ENCODE data around the gene UNC45B. TPM values are rescaled to one million over a fixed set of nuclear protein-coding genes. Genes with fewer than 3 reads are reported as not detected.
A peak's percentile ranks its signal among the peaks of the same experiment; 100 is the strongest.

UNC45B gene
- total and polyA plus RNA-seq, 2 of the 8 experiments (the other 6 are each of a cell fraction or from before 2014, with no cell fraction given) = 0.06 to 0.15 TPM

- CTCF ChIA-PET (ENCODE audit: partially characterized antibody) = interaction anchor here (0.6 to 1.3 kb wide), 3 partner anchors 34 to 222 kb away, joined by 3 read pairs; no protein-coding TSS in a partner anchor
- no peak overlapping the region for H2AK5ac ChIP-seq (ENCODE audit: low read depth, low read length)
- H2BK15ac ChIP-seq (ENCODE audit: low read length) = no peak overlapping the region
- no peak overlapping the region for H2BK20ac ChIP-seq (ENCODE audit: low read length)
- H2BK120ac ChIP-seq (replicated peaks; ENCODE audit: low read depth, low read length) = no peak overlapping the region
- H2AFZ ChIP-seq (ENCODE audit: low read length) = no peak overlapping the region
- H3K27me3 ChIP-seq (replicated peaks in 1 of 4; ENCODE audit: control insufficient read depth in 3 of 4, extremely low read depth in 1 of 4, insufficient read depth in 3 of 4, low read length in 3 of 4) = no peaks in the 10 kb centered on the region
- H4K20me1 ChIP-seq (replicated peaks in 1 of 2; ENCODE audit: control insufficient read depth in 1 of 2, insufficient read depth in 2 of 2, low read length in 2 of 2) = no peaks in the 10 kb centered on the region
- POLR2A ChIA-PET (ENCODE audit: partially characterized antibody) = no interaction called here
- no peak overlapping the region for H2BK12ac ChIP-seq (ENCODE audit: low read depth, low read length)
- H3K9ac ChIP-seq (replicated peaks in 1 of 4; ENCODE audit: extremely low read depth in 1 of 4, low read depth in 3 of 4, low read length in 3 of 4) = no peak overlapping the region
- H3K4me1 ChIP-seq (replicated peaks in 1 of 4; ENCODE audit: control insufficient read depth in 3 of 4, insufficient read depth in 4 of 4, low read length in 3 of 4) = no peaks in the 10 kb centered on the region
- no peak overlapping the region for H3K27ac ChIP-seq (ENCODE audit: low read depth, low read length)
- H3K56ac ChIP-seq (replicated peaks; ENCODE audit: insufficient read length, low read depth, low read length) = no peak overlapping the region
- H4K91ac ChIP-seq (replicated peaks; ENCODE audit: insufficient read length, low read length) = no peak overlapping the region
- H3K9me3 ChIP-seq (ENCODE audit: insufficient read depth in 2 of 2, low read depth in 1 of 2, low read length in 1 of 2) = no peaks in the 10 kb centered on the region
- no peak overlapping the region for H3K4me3 ChIP-seq (ENCODE audit: extremely low read depth in 1 of 4, insufficient read depth in 2 of 4, low read depth in 3 of 4, low read length in 4 of 4)
- no peak overlapping the region for H3K14ac ChIP-seq (ENCODE audit: insufficient read length)
- H3K36me3 ChIP-seq (ENCODE audit: control insufficient read depth in 2 of 4, insufficient read depth in 4 of 4, low read length in 3 of 4) = no peaks in the 10 kb centered on the region
- H3K79me2 ChIP-seq (ENCODE audit: control insufficient read depth in 1 of 2, insufficient read depth in 2 of 2, low read length in 2 of 2) = no peaks in the 10 kb centered on the region
- H3K23ac ChIP-seq (ENCODE audit: insufficient read length) = no peak overlapping the region
- H3K18ac ChIP-seq (ENCODE audit: extremely low read depth, low read length) = no peak overlapping the region
- WGBS, 2 experiments (ENCODE audit: extremely low coverage in 1 of 2, insufficient coverage in 1 of 2, insufficient read length in 1 of 2, insufficient replicate concordance in 2 of 2, low coverage in 1 of 2, low lambda C conversion rate in 2 of 2, missing lambda C conversion rate in 1 of 2) = 74% methylated on average over 3 of the region's 3 CpGs; no CpG with 5 or more reads in 1 of the 2 experiments
- no peaks in the 10 kb centered on the region for H3K23me2 ChIP-seq (ENCODE audit: low read depth, low read length)
- TF ChIP-seq CTCF (IDR thresholded peaks at IDR 0.05; ENCODE audit: control extremely low read depth in 1 of 3, insufficient read depth in 1 of 3, low read depth in 1 of 3, low read length in 3 of 3) (peak in 1 of 3 experiments; percentile 27; a peak in 1 of 4 replicates), RAD21 (IDR thresholded peaks at IDR 0.05 in 1 of 2, conservative IDR thresholded peaks at IDR 0.05 in 1 of 2; ENCODE audit: low read depth in 2 of 2, low read length in 2 of 2) (peak; percentile 37 to 55), ATF3 (IDR thresholded peaks at IDR 0.05; ENCODE audit: insufficient read depth, low read depth, low read length) (no peak), KDM4A (IDR thresholded peaks at IDR 0.05; ENCODE audit: low read depth, low read length, severe bottlenecking) (no peak), PHF8 (conservative IDR thresholded peaks at IDR 0.05; ENCODE audit: low read depth, low read length) (no peak)
- H3K4ac ChIP-seq (replicated peaks; ENCODE audit: insufficient read length, low read depth, low read length) = no peak overlapping the region
- no peak overlapping the region for H3K4me2 ChIP-seq (ENCODE audit: insufficient read depth in 1 of 2, low read depth in 2 of 2, low read length in 2 of 2)
- no peak for DNase-seq (ENCODE audit: low read depth in 1 of 2, low spot score in 2 of 2)
- H4K5ac ChIP-seq (ENCODE audit: insufficient read length, low read depth, low read length) = no peak overlapping the region
- H2BK5ac ChIP-seq (ENCODE audit: low read depth, low read length) = no peak overlapping the region
- H3K79me1 ChIP-seq (ENCODE audit: low read depth, low read length) = no peaks in the 10 kb centered on the region
- no peak for FAIRE-seq
- H4K8ac ChIP-seq (ENCODE audit: extremely low read depth, insufficient read depth, low read length) = no peak overlapping the region
Observed at GRCh38 chr17:35184274-35184673, 36.7 kb downstream of the UNC45B start.
